Measurements from ENCODE around the gene TBXAS1.

DNA sequence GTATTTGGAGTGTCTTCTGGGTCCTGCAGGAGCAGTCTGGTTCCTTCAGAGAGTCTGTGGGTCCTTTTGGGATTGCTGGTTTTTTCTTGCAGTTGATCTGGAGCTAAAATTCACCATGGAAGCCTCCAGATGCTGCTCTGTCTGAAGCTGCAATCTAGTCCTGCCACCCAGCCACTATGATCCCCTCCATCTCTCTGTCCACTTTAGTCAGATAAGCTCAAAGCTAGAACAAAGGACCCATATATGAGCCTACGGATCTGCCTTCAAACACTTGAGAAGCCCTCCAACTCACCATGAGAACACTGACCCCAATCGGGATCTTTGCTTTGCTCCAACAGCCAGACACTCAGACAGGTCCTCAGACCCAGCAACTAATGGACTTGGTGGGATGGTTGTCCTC is 618 bp upstream of the TBXAS1 start:
- TF ChIP-seq, protein P1, sequence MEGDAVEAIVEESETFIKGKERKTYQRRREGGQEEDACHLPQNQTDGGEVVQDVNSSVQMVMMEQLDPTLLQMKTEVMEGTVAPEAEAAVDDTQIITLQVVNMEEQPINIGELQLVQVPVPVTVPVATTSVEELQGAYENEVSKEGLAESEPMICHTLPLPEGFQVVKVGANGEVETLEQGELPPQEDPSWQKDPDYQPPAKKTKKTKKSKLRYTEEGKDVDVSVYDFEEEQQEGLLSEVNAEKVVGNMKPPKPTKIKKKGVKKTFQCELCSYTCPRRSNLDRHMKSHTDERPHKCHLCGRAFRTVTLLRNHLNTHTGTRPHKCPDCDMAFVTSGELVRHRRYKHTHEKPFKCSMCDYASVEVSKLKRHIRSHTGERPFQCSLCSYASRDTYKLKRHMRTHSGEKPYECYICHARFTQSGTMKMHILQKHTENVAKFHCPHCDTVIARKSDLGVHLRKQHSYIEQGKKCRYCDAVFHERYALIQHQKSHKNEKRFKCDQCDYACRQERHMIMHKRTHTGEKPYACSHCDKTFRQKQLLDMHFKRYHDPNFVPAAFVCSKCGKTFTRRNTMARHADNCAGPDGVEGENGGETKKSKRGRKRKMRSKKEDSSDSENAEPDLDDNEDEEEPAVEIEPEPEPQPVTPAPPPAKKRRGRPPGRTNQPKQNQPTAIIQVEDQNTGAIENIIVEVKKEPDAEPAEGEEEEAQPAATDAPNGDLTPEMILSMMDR (conservative IDR thresholded peaks at IDR 0.05; ENCODE audit: low read length): no peak
- TF ChIP-seq EZH2phosphoT487 (IDR thresholded peaks at IDR 0.05; ENCODE audit: borderline replicate concordance): no peak

Measured in Loucy (cell line).